Natural killer cell treated with Interleukin-12 subunit alpha and Interleukin-12 subunit beta and Interleukin-15 and Interleukin-18, amount 100 ng/mL, for 72 hours (primary cell): Measurements from ENCODE around the gene KLRC2. TPM values are rescaled to one million over a fixed set of nuclear protein-coding genes. Genes with fewer than 3 reads are reported as not detected.
"Not testable (repeated sequence)": the region's sequence is repeated elsewhere in the genome, so short reads cannot be mapped to it uniquely, and the experiment has no call there.

Experiments used
- ATAC-seq, 2 donors: fragments of 150-1000 bp; cut with Tn5 transposase in 1 of 2; sonication (Bioruptor Pico), chemical (Tn5 transposase) in 1 of 2; 2 replicates each; pipeline ENCODE4 v1.10.0; 2021
- DNase-seq: peaks from one replicate; pipeline ENCODE4 v3.0.0; 2022; ENCODE audit warnings: low spot score
- H3K27ac Mint-ChIP-seq, 2 donors: 1 replicate in 1 of 2; 2 replicates in 1 of 2; pipeline ENCODE4 v1.8.0; 2022; ENCODE audit warnings: mixed read lengths in 2 of 2, mild to moderate bottlenecking in 1 of 2, moderate library complexity in 1 of 2
- H3K27me3 Mint-ChIP-seq, 2 donors: 1 replicate in 1 of 2; 2 replicates in 1 of 2; pipeline ENCODE4 v1.8.0; 2022; ENCODE audit warnings: mixed read lengths in 2 of 2
- H3K36me3 Mint-ChIP-seq: one replicate; pipeline ENCODE4 v1.8.0; 2022; ENCODE audit warnings: mixed read lengths
- H3K4me1 Mint-ChIP-seq, 2 donors: 1 replicate in 1 of 2; 2 replicates in 1 of 2; pipeline ENCODE4 v1.8.0; 2022; ENCODE audit warnings: low read depth in 2 of 2, mixed read lengths in 2 of 2, mild to moderate bottlenecking in 1 of 2
- H3K4me3 Mint-ChIP-seq: one replicate; pipeline ENCODE4 v1.8.0; 2022; ENCODE audit warnings: mixed read lengths
- H3K9me3 Mint-ChIP-seq: 2 replicates; pipeline ENCODE4 v1.8.0; 2022; ENCODE audit warnings: mixed read lengths
- total RNA-seq, 2 donors: library from RNA; stranded (reverse); gene quantifications; one replicate each; pipeline ENCODE4 v1.2.3, GENCODE V29; 2022

Gene KLRC2
- 10 to 100 TPM in 1 of 2 donors, 1 to 10 TPM in 1; 1.4 to 23.4 TPM for total RNA-seq

DNA sequence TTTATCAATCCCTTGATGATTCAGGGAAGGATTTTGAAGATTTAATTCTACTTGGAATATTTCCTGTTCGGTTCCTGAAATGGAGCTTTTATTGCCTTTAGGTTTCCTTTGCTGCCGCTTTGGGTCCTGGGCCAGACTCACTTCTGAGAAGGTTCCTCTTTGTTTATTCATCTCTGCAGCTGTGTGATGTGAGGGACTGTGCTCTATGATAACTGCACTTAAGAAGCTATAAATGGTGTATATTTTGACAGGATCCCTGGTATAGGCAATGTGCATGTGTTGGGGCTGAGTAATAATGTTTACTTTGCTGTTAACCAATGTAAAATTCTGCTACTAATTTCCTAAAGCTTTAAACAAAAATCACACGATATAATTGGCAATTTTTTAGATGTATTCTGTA, at the start of gene KLRC2:
TSS of gene KLRC2 (minus strand) at position 195 of the 400 bp plus-strand sequence. CDS start at position 171, 24 bp downstream.
- H3K4me3 Mint-ChIP-seq = peak within 1 kb of the TSS; percentile 50

GRCh38 chr12:10481901-10482300, 46.1 kb upstream of the KLRC2 start:
- Mint-ChIP-seq H3K36me3 (peaks cover 42% of the 10 kb centered on the region), H3K27ac (peak overlapping the region; percentile 7 to 68)

More for the DNA sequence above, at the start of gene KLRC2:
- H3K27ac Mint-ChIP-seq = peak within 1 kb of the TSS in 1 of 2 donors; percentile 64
- H3K27me3 Mint-ChIP-seq, H3K36me3 Mint-ChIP-seq, H3K4me1 Mint-ChIP-seq, H3K9me3 Mint-ChIP-seq, DNase-seq: not testable (repeated sequence)
- peak; percentile 53 to 85 for ATAC-seq

GRCh38 chr12:10472808-10473207, 37.0 kb upstream of the KLRC2 start:
- not testable (repeated sequence) for ATAC-seq, H3K27ac Mint-ChIP-seq, H3K4me1 Mint-ChIP-seq, DNase-seq, H3K4me3 Mint-ChIP-seq, H3K27me3 Mint-ChIP-seq, H3K9me3 Mint-ChIP-seq
- peaks cover 31% of the 10 kb centered on the region for H3K36me3 Mint-ChIP-seq

More at GRCh38 chr12:10481901-10482300, 46.1 kb upstream of the KLRC2 start:
- ATAC-seq, DNase-seq, H3K27me3 Mint-ChIP-seq: not testable (repeated sequence)
- H3K9me3 Mint-ChIP-seq = peaks cover 21% of the 10 kb centered on the region
- peaks cover 19 to 25% of the 10 kb centered on the region in 2 donors for H3K4me1 Mint-ChIP-seq
- H3K4me3 Mint-ChIP-seq = peak overlapping the region; percentile 18

DNA sequence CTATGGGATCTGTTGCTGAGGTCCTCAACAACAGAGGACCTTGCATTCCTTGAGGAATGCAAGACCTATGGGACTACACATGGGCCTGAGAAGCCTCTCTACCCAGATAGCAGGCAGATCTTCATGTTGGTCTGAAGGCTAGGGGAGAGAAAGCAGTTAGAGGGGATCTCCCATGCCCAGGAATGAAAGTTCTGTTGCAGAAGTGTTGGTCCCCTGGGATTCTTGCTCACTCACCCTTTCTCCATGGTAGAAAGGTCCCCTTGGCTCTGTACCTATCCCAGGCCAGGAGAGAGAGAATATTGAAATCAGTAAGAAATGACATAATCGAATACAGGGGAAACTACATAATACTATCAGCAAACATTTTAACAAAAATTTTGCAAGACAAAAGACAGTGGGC, 33.9 kb upstream of the KLRC2 start:
- H3K9me3 Mint-ChIP-seq = peaks cover 10% of the 10 kb centered on the region
- no peak overlapping the region for H3K4me3 Mint-ChIP-seq
- no peaks in the 10 kb centered on the region for H3K27me3 Mint-ChIP-seq
- DNase-seq = no peak
- peaks cover 35% of the 10 kb centered on the region for H3K36me3 Mint-ChIP-seq
- H3K27ac Mint-ChIP-seq = no peak overlapping the region
- no peak for ATAC-seq
- H3K4me1 Mint-ChIP-seq = peaks cover 6 to 12% of the 10 kb centered on the region in 2 donors

GRCh38 chr12:10466311-10466710, 30.5 kb upstream of the KLRC2 start:
- DNase-seq (no peak), ATAC-seq (no peak)
- H3K27ac Mint-ChIP-seq = no peak overlapping the region
- peaks cover 6 to 14% of the 10 kb centered on the region in 2 donors for H3K4me1 Mint-ChIP-seq
- H3K27me3 Mint-ChIP-seq = no peaks in the 10 kb centered on the region
- peaks cover 20% of the 10 kb centered on the region for H3K9me3 Mint-ChIP-seq
- no peak overlapping the region for H3K4me3 Mint-ChIP-seq
- H3K36me3 Mint-ChIP-seq = peaks cover 63% of the 10 kb centered on the region

DNA sequence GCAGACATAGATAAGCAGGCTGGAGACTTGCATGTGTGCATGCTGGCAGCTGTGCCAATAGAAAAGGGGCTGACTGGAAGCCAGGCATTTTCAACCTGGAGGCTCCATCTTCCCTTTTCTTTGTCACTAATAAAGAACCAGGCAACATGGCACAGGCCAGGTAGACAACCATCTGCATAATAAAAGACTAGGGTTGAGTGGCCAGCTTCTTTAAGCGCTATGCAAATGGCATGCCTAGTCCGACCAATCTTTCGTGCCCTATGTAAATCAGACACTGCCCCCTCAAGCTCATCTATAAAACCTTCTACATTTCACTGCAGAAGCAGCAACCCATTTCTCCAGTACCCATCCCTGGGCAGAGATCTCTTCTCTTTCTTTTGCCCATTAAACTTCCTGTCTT, 21.9 kb upstream of the KLRC2 start:
- Mint-ChIP-seq H3K27ac (peak overlapping the region in 1 of 2 donors; percentile 8), H3K4me3 (no peak overlapping the region), H3K4me1 (peaks cover 28 to 35% of the 10 kb centered on the region in 2 donors), H3K36me3 (peaks cover 41% of the 10 kb centered on the region), H3K9me3 (peaks cover 36% of the 10 kb centered on the region), H3K27me3 (no peaks in the 10 kb centered on the region)
- no peak for DNase-seq
- no peak for ATAC-seq

- Mint-ChIP-seq H3K4me3 (no peak overlapping the region), H3K27ac (peak overlapping the region; percentile 40 to 48), H3K9me3 (peaks cover 28% of the 10 kb centered on the region), H3K27me3 (no peaks in the 10 kb centered on the region), H3K36me3 (peaks cover 32% of the 10 kb centered on the region), H3K4me1 (peaks cover 28 to 35% of the 10 kb centered on the region in 2 donors)
- DNase-seq (no peak), ATAC-seq (no peak)
Measured at GRCh38 chr12:10456856-10457255, 21.0 kb upstream of the KLRC2 start.

DNA sequence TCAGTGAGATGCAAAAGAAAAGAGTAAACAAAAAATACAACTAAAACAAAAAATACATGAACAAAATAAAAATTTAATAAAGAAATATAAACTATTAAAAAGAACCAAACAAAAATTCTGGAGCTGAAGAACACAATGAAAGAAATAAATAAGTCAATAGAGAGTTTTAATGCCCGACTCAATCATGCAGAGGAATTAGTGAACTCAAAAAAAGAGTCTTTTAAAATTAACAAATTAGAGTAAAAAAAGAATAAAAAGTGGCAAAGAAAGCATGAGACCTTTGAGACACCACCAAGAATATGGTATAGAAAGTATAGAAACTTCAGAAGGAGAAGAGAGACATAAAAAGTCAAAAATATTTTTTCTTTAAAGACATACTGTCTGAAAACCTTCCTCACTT, 20.0 kb upstream of the KLRC2 start:
- Mint-ChIP-seq H3K4me1 (peaks cover 28 to 35% of the 10 kb centered on the region in 2 donors), H3K9me3 (peaks cover 26% of the 10 kb centered on the region), H3K27ac (peak overlapping the region; percentile 72 to 85), H3K36me3 (peaks cover 31% of the 10 kb centered on the region), H3K27me3 (no peaks in the 10 kb centered on the region), H3K4me3 (no peak overlapping the region)
- ATAC-seq (no peak), DNase-seq (no peak)

GRCh38 chr12:10454531-10454930, 18.7 kb upstream of the KLRC2 start:
- DNase-seq = no peak
- H3K36me3 Mint-ChIP-seq = peaks cover 34% of the 10 kb centered on the region
- peaks cover 28 to 32% of the 10 kb centered on the region in 2 donors for H3K4me1 Mint-ChIP-seq
- ATAC-seq = peak; percentile 40 to 57
- peaks cover 26% of the 10 kb centered on the region for H3K9me3 Mint-ChIP-seq
- H3K4me3 Mint-ChIP-seq = peak overlapping the region; percentile 51
- no peaks in the 10 kb centered on the region for H3K27me3 Mint-ChIP-seq
- H3K27ac Mint-ChIP-seq = peak overlapping the region; percentile 72 to 85

DNA sequence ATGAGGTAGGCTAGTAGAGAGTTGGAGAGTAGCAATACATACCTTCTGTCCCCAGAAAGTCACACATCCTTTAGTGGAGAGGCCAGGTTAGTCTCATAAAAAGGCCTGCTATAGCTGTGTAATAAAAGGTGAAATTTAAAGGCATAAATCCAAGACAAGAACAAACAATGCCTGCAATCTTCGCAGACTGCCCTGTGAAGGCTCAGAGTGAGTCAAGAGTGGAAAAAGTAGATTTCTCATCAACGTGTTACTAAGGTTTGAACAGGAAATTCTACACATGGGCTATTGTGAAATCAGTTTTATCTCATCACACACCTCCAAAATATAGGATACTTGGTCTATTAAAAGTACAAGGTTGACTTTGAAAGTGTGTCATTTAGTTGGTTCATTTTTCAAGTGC, 17.3 kb upstream of the KLRC2 start, which contains the start of gene KLRC1:
TSS of gene KLRC1 (minus strand) at position 222 of the 400 bp plus-strand sequence. CDS start 2,221 bp downstream, outside the sequence.
- H3K27me3 Mint-ChIP-seq = no peaks in the 10 kb centered on the region
- peak within 1 kb of the TSS; percentile 77 for H3K4me3 Mint-ChIP-seq
- DNase-seq (no peak), ATAC-seq (peak; percentile 82 to 86)
- H3K27ac Mint-ChIP-seq = peak within 1 kb of the TSS; percentile 78 to 85
- peaks cover 26 to 34% of the 10 kb centered on the region in 2 donors for H3K4me1 Mint-ChIP-seq
- H3K36me3 Mint-ChIP-seq = peaks cover 41% of the 10 kb centered on the region
- H3K9me3 Mint-ChIP-seq = peaks cover 22% of the 10 kb centered on the region

- Mint-ChIP-seq H3K36me3 (peaks cover 23% of the 10 kb centered on the region), H3K4me1 (peaks cover 14 to 20% of the 10 kb centered on the region in 2 donors), H3K27me3 (no peaks in the 10 kb centered on the region), H3K9me3 (no peaks in the 10 kb centered on the region), H3K27ac (peak overlapping the region; percentile 86 to 87), H3K4me3 (peak overlapping the region; percentile 87)
- DNase-seq (no peak), ATAC-seq (peak in 1 of 2 donors; percentile 74)
Measured at GRCh38 chr12:10448236-10448635, 12.4 kb upstream of the KLRC2 start.

GRCh38 chr12:10446052-10446451, 10.2 kb upstream of the KLRC2 start:
- peaks cover 16 to 20% of the 10 kb centered on the region in 2 donors for H3K4me1 Mint-ChIP-seq
- not testable (repeated sequence) for DNase-seq, H3K9me3 Mint-ChIP-seq, H3K27me3 Mint-ChIP-seq
- H3K36me3 Mint-ChIP-seq = peaks cover 22% of the 10 kb centered on the region
- ATAC-seq = peak; percentile 96 to 97
- H3K27ac Mint-ChIP-seq = peak overlapping the region; percentile 76 to 87
- H3K4me3 Mint-ChIP-seq = peak overlapping the region; percentile 60

DNA sequence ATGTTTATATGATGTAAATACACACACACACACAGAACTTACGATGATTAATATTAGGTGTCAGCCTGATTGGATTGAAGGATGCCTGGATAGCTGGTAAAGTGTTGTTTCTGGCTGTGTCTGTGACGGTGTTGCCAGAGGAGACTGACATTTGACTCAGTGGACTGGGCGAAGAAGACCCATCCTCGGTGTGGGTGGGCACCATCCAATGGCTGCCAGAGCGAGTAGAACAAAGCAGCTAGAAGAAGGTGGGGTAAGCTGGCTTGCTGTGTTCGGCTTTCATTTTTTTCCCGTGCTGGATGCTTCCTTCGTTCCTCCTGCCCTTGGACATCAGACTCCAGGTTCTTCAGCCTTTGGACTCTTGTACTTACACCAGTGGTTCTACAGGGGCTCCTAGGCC, 5.3 kb upstream of the KLRC2 start:
- not testable (repeated sequence) for DNase-seq, ATAC-seq, H3K27me3 Mint-ChIP-seq, H3K36me3 Mint-ChIP-seq, H3K4me1 Mint-ChIP-seq, H3K9me3 Mint-ChIP-seq, H3K4me3 Mint-ChIP-seq, H3K27ac Mint-ChIP-seq

- H3K4me1 Mint-ChIP-seq, ATAC-seq, H3K36me3 Mint-ChIP-seq, H3K4me3 Mint-ChIP-seq, DNase-seq, H3K27me3 Mint-ChIP-seq, H3K27ac Mint-ChIP-seq, H3K9me3 Mint-ChIP-seq: not testable (repeated sequence)
Measured at GRCh38 chr12:10439608-10440274, 3.9 kb upstream of the KLRC2 start.
